Inflammatory macrophage (primary cell): ENCODE data around the gene GSE1.

Source experiments
- DNase-seq, 2 donors: peaks; one replicate each; pipeline ENCODE4 v3.0.0-alpha.2; 2020 to 2022

GSE1 gene

GRCh38 chr16:85650844-85651628 lies 37.9 kb downstream of the GSE1 start:
- DNase-seq: no peak

DNA sequence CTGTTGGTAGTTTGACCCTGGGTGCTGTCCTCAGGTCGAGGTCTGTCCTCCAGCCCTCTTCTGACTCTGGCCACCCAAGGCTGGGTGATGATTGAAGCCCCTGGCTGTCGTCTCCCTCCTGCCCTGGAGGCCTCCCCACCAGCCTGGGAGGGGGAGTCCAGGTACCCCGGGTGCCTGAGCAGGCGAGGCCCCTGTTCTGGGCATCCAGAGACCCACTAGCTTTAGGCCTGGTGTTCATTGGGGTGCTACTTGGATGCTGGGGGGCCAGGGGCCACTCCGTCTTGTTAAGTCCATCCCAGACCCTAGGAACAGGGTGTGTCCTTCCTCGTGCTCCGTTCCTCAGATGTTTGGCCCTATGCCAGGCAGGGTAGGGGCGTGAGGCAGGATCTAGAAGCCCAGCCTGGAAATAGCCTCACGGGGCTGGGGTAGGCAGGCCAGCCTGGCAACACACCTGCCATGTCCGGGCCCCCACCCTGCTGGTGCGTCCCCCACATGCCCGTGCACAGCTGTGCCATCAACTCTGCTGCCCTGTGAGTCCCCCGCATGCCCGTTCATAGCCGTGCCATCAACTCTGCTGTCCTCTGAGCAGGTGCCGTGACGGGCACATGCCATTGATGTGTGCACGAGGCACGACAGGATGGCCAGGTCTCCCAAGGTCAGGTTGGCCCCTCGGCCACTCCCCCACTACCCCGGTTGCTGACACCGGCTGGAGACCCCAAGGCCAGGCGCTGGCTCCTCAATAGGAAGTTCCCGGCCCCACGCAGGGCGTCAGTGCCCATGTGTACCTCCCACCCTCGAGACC lies 38.7 kb downstream of the GSE1 start:
- no peak for DNase-seq

DNA sequence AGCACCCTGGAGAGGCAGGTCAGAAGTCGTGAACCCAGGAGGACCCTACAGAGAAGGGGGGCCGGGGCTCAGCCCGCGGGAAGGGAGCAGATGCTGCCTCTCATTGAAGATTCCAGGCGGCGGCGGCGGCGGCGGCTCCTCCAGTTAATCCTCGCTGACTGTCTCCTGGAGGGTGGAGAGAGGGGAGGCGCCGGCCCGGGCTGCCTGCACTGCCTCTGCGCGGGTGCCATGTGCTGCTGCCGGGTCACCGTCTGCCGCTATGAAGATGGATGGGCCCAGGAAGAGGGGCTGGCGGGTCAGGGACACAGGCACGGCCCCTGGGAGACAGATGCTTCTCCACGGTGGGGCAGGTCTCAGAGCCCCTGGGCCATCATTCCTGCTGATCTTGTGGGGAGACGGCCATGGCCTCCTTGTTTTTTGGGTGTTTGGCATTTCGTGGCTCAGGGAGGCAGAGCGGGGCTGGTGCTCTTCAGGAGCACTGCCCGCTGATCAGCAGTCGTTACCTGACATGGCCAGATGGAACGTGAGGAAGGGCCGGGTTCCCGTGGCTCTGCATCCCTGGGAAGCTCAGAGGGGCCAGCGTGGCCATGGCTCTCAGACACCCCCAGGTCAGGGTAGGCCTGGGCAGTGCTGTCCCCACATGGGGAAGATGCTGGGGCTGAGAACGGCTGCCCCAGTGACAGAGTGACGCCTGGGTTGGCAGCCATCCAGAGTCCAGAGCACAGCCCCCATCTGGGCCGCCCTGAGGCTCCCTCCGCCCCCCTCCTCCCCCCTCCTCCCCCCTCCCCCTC lies 39.5 kb downstream of the GSE1 start:
- peak; percentile 6 to 19 for DNase-seq

DNA sequence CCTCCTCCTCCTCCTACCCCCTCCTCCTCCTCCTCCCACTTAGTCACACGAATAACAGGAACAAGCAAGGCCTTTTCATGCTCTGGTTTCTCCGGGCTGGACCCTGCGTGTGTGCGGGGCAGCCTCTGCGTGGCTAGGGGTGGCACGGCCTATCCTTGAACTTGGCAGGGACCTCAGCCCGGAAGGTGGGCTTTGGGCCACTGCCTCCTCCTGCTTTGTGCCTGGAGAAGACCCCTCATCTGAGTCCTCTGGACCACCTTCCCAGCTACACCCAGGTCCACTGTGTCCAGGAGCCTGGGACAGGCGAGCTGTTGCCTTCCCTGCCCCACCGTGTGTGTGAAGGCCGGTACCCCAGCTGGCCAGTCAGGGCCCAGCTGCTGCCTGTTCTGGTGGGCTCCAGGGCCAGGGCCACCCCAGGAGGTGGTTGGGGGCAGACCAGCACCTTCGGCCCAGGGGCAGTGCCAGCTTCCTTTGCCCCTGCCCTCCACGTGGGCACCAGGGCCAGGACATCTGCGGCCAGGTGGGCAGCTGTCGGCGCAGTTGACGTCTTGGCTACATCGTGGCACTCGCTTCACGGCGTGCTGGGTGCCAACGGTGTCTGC lies 40.3 kb downstream of the GSE1 start:
- DNase-seq: no peak

DNA sequence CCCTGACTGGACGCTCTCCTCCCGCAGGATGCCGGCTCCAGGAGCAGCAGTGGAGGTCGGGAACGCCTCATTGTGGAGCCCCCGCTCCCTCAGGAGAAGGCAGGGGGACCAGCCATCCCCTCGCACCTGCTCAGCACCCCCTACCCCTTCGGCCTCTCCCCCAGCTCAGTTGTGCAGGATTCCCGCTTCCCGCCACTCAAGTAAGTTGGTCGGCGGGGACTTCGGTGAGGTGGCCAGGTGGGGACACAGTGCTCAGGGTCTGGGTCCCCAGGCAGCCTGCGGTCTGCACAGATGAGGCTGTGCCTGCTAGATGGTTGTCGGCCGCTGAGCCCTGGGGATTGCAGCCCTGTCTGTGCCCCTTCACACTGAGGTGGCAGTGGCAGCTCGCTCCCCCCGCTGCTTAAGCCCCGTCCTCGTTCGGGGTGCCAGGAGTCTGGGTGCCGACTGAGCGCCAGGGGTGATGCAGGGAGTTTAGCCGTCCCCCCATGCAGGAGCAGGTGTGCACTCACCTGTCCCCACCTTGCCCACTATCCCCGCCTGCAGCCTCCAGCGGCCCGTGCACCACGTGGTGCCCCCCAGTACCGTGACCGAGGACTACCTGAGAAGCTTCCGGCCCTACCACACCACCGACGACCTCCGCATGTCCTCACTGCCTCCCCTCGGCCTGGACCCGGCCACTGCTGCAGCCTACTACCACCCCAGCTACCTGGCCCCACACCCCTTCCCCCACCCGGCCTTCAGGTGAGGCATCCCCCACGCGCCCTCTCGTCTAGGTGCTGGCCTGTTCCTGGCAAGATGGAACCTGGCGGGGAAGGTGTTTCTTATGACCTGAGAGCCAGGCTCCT lies 41.4 kb downstream of the GSE1 start:
- DNase-seq: no peak

- no peak for DNase-seq
Measured at GRCh38 chr16:85655216-85656129, 42.4 kb downstream of the GSE1 start.

- DNase-seq: no peak
Measured at GRCh38 chr16:85656351-85657266, 43.5 kb downstream of the GSE1 start.

DNA sequence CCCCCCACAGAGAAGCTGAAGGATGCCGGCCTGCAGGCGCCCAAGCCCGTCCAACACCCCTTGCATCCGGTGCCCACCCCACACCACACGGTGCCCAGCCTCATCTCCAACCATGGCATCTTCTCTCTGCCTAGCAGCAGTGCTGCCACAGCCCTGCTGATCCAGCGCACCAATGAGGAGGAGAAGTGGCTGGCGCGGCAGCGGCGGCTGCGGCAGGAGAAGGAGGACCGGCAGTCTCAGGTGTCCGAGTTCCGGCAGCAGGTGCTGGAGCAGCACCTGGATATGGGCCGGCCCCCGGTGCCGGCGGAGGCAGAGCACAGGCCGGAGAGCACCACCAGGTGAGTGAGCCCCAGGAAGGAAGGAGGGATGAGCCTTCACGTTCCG lies 44.1 kb downstream of the GSE1 start:
- DNase-seq: no peak

DNA sequence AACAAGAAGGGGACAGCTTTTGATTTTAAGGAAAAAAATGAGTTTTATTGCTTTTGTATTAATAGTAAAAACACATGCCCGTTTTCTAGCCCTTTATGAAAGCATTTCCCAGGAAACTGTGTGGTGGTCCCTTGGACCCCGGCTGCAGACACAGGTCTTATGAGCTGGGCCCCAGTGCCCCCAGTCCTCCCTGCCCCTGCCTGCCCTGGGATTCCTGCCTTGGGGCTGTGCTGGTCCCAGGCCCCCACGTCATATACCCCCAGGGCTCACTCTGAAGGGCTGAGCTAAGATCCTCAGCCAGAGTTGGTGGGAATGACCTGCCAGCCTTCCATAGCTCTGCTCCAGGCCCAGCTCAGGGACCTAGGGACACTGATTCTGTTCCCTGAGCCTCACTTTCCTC lies 44.9 kb downstream of the GSE1 start:
- DNase-seq: no peak

DNA sequence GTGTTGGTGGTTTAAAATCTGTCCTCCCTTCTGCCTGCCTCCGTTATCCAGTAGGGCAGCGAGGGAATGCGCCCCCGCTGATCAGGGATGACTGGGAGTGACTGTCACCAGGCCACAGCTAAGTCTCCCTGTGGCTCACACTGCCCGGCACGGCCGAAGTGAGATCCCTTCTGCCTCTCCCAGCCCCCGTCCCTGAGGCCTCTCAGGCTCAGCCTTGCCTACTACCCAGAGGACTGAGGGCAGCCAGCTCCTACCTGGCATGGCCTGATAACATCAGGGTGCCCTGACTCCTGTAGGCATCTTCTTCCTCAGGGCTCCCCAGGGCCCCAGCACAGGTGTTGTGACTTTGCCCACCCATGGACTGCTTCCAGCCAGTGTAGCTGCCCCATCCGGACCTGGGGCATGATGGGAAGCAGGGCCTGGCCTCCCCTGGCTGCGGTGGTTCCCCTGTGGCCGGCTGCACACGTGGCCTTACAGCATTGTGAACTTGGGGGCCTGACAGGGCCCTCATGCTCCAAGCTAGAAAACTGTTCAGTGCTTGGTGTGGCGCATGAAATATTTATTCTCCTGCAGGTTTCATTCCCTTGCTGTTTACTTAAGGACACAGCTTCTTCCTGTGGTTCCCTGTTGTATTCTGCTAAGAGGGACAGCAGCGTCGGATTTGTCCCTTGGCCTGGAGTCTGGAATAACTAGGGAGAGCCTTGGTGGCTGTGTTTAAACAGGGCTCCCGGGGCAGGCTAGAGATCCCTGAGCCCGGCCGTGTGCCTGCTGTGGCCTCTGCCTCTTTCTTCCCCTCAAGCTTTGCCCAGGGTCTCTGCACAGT lies 45.6 kb downstream of the GSE1 start:
- no peak for DNase-seq

DNA sequence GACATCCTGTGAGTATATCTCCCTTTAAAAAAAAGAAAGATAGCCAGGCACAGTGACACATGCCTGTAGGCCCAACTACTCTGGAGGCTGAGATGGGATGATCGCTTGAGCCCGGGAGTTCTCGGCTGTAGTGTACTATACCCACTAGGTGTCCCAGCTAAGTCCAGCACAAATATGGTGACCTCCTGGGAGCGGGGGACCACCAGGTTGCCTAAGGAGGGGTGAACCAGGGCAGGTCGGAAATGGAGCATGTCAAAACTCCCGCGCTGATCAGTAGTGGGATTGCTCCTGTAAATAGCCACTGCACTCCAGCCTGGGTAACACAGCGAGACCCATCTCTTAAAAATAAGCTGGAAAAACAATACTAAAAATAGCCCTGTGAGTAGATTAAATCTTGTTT lies 46.2 kb downstream of the GSE1 start:
- no peak for DNase-seq

DNA sequence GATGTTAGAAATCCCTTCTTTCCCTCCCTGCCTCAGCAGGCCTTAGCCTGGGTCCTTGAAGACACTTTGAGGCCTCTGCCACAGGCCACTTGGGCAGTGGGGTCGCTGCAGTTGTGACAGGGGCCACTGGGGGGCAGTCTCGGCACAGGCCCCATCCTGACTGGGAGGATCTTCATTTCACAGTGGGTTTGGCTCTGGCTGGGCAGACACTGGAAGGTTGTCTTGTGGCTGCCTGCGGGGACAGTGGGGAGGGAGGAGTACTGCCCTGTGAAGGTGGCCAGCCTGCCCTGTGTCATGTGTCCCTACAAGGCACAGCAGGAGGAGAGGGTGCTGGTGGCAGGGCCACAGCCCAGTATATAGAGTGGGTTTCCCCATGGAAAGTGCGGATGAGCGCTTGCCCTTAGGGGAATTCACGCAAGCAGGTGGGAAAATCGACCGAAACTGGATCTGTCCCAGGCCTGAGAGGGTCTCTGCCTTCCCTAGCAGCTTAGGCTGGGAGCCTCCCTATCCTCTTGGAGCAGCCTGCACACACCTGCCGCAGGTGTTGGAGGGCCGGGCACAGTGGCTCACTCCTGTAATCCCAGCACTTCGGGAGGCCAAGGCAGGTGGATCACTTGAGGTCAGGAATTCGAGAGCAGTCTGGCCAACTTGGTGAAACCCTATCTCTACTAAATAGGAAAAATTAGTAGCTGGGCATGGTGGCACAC lies 46.8 kb downstream of the GSE1 start:
- peak; percentile 56 to 64 for DNase-seq

DNA sequence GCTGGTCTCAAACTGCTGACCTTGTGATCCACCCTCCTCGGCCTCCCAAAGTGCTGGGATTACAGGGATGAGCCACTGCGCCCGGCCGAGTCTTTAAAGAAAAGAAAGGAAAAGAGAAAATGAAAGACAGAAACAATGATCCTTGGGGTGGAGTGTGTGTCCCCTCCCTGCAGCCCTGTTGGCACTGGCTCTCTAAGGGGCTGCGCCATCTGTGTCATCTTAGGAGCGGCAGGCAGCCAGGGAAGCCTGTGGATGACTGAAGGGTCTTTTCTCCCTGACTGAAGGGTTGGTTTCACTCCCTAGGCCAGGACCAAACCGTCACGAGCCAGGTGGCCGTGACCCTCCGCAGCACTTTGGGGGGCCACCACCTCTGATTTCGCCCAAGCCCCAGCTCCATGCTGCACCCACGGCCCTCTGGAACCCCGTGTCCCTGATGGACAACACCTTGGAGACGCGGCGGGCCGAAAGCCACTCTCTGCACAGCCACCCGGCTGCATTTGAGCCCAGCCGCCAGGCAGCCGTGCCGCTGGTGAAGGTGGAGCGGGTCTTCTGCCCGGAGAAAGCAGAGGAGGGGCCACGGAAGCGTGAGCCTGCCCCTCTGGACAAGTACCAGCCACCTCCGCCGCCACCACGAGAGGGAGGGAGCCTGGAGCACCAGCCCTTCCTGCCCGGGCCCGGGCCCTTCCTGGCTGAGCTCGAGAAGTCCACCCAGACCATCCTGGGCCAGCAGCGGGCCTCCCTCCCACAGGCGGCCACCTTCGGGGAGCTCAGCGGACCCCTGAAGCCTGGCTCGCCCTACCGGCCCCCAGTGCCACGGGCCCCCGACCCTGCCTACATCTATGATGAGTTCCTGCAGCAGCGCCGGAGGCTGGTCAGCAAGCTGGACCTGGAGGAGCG lies 48.0 kb downstream of the GSE1 start:
- no peak for DNase-seq

- no peak for DNase-seq
Measured at GRCh38 chr16:85661740-85662481, 48.8 kb downstream of the GSE1 start.

DNA sequence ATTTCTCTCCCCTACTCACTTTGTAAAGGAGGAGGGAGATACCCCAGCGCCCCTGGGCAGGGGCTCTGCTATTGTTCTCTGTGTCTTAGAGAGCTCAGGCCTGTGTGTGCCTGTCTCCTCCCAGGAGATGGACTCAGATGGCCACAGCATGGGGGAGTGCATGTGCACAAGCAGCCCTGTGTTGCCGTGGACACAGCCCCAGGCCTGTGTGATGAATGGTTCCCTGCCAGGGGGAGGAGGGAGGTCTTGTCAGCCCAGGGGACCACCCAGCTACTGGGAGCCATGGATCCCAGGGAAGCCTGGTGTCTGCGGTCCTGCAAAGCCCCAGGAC lies 49.3 kb downstream of the GSE1 start:
- DNase-seq: no peak
